HFFc6 (cell line): ENCODE data around the gene EIF4E3. TPM values are rescaled to one million over a fixed set of nuclear protein-coding genes. Genes with fewer than 3 reads are reported as not detected.

ENCODE experiments used
- DNase-seq: peaks from one replicate; pipeline ENCODE4 v3.0.0-alpha.2; 2018
- H3K27ac Mint-ChIP-seq: 2 replicates; pipeline ENCODE4 v1.8.0; 2020; ENCODE audit warnings: mild to moderate bottlenecking, mixed read lengths
- H3K27me3 Mint-ChIP-seq: 2 replicates; pipeline ENCODE4 v1.8.0; 2021; ENCODE audit warnings: mild to moderate bottlenecking, moderate library complexity, mixed read lengths; ENCODE audit not compliant: insufficient read depth
- H3K36me3 Mint-ChIP-seq: 2 replicates; pipeline ENCODE4 v1.8.0; 2021; ENCODE audit warnings: low read depth, mixed read lengths
- H3K4me1 Mint-ChIP-seq: 2 replicates; pipeline ENCODE4 v1.8.0; 2020; ENCODE audit warnings: low read depth, mixed read lengths
- H3K4me3 Mint-ChIP-seq: 2 replicates; pipeline ENCODE4 v1.8.0; 2020; ENCODE audit warnings: mild to moderate bottlenecking, moderate library complexity, mixed read lengths
- H3K9me3 Mint-ChIP-seq: 2 replicates; pipeline ENCODE4 v1.8.0; 2020; ENCODE audit warnings: mild to moderate bottlenecking, mixed read lengths
- CTCF ChIP-seq: fragments of 200-600 bp; sonication (generic); IDR thresholded peaks from 2 replicates; pipeline ENCODE4 v1.5.0; 2021; ENCODE audit warnings: antibody characterized with exemption, mild to moderate bottlenecking
- total RNA-seq, 6 experiments: library from RNA; stranded (reverse); fragmentation: NEBNext Ultra II Directional; extraction: Animal tissue kit (Norgen Biotek cat#: 25700); gene quantifications; 2 replicates in 1 of 6; 3 replicates in 5 of 6; pipeline ENCODE4 v1.2.3, GENCODE V29; 2021

The EIF4E3 gene
- total RNA-seq, 6 experiments from 2014 or later = 0.65 to 1.1 (median 0.94) TPM

- no peak for DNase-seq
- no peaks in the 10 kb centered on the region for H3K4me1 Mint-ChIP-seq
- H3K9me3 Mint-ChIP-seq = no peaks in the 10 kb centered on the region
- peaks cover 16% of the 10 kb centered on the region for H3K27me3 Mint-ChIP-seq
- H3K4me3 Mint-ChIP-seq = no peak overlapping the region
- no peak for TF ChIP-seq CTCF
- H3K36me3 Mint-ChIP-seq = no peaks in the 10 kb centered on the region
- H3K27ac Mint-ChIP-seq = no peak overlapping the region
Measured at GRCh38 chr3:71704915-71705314, 20.3 kb downstream of the EIF4E3 start.

GRCh38 chr3:71703797-71704196 is 21.4 kb downstream of the EIF4E3 start:
- H3K9me3 Mint-ChIP-seq = no peaks in the 10 kb centered on the region

GRCh38 chr3:71702131-71703024 is 22.8 kb downstream of the EIF4E3 start:
- no peak for DNase-seq
- H3K4me3 Mint-ChIP-seq = no peak overlapping the region
- H3K4me1 Mint-ChIP-seq = no peaks in the 10 kb centered on the region
- H3K27ac Mint-ChIP-seq = no peak overlapping the region
- no peaks in the 10 kb centered on the region for H3K9me3 Mint-ChIP-seq
- peaks cover 18% of the 10 kb centered on the region for H3K27me3 Mint-ChIP-seq
- no peaks in the 10 kb centered on the region for H3K36me3 Mint-ChIP-seq
- TF ChIP-seq CTCF = no peak

More at GRCh38 chr3:71703797-71704196, 21.4 kb downstream of the EIF4E3 start:
- no peak for DNase-seq
- H3K4me1 Mint-ChIP-seq = no peaks in the 10 kb centered on the region
- TF ChIP-seq CTCF = no peak
- H3K4me3 Mint-ChIP-seq = no peak overlapping the region
- no peaks in the 10 kb centered on the region for H3K36me3 Mint-ChIP-seq
- H3K27me3 Mint-ChIP-seq = peaks cover 16% of the 10 kb centered on the region
- no peak overlapping the region for H3K27ac Mint-ChIP-seq

- no peaks in the 10 kb centered on the region for H3K4me1 Mint-ChIP-seq
- H3K4me3 Mint-ChIP-seq = no peak overlapping the region
- TF ChIP-seq CTCF = no peak
- H3K9me3 Mint-ChIP-seq = no peaks in the 10 kb centered on the region
- peaks cover 14% of the 10 kb centered on the region for H3K27me3 Mint-ChIP-seq
- DNase-seq = no peak
- no peak overlapping the region for H3K27ac Mint-ChIP-seq
- no peaks in the 10 kb centered on the region for H3K36me3 Mint-ChIP-seq
Measured at GRCh38 chr3:71701251-71701762, 23.9 kb downstream of the EIF4E3 start.

GRCh38 chr3:71695000-71695482 is 30.2 kb downstream of the EIF4E3 start:
- H3K4me3 Mint-ChIP-seq = peak overlapping the region; percentile 56; the same call in 1 of the 2 replicates
- H3K27ac Mint-ChIP-seq = peak overlapping the region; percentile 67
- no peak for DNase-seq
- peaks cover 33% of the 10 kb centered on the region for H3K4me1 Mint-ChIP-seq
- no peak for TF ChIP-seq CTCF
- H3K36me3 Mint-ChIP-seq = no peaks in the 10 kb centered on the region
- no peaks in the 10 kb centered on the region for H3K9me3 Mint-ChIP-seq
- H3K27me3 Mint-ChIP-seq = peaks cover 2% of the 10 kb centered on the region; the same call in 1 of the 2 replicates
